ENCODE results near the gene CDK5RAP2.
"Not testable (repeated sequence)": the region's sequence is repeated elsewhere in the genome, so short reads cannot be mapped to it uniquely, and the experiment has no call there.

The CDK5RAP2 gene

GRCh38 chr9:120580051-120580896, at the start of gene CDK5RAP2:
TSS of gene CDK5RAP2 (minus strand) at chr9:120580167. CDS start at chr9:120579978, 189 bp downstream.
- peak; percentile 95 for DNase-seq (ENCODE audit: low spot score)

DNA sequence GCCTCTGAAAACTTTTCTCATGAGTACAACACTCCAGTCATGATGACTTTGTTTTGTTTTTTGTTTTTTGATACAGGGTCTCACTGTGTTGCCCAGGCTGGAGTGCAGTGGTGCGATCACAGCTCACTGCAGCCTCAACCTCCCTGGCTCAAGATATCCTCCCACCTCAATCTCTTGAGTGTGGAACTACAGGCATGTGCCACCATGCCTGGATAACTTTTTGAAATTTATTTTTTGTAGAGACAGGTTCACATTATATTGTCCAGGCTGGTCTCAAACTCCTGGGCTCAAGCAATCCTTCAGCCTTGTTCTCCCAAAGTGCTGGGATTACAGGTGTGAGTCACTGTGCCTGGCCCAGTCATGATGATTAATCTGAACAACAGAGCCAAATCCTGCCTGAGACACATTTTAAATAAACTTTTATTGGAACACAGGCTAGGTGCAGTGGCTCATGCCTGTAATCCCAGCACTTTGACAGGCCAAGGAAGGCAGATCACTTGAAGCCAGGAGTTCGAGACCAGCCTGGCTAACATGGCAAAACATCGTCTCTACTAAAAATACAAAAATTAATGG, 49.0 kb upstream of the CDK5RAP2 start:
- not testable (repeated sequence) for DNase-seq (ENCODE audit: low spot score)

DNA sequence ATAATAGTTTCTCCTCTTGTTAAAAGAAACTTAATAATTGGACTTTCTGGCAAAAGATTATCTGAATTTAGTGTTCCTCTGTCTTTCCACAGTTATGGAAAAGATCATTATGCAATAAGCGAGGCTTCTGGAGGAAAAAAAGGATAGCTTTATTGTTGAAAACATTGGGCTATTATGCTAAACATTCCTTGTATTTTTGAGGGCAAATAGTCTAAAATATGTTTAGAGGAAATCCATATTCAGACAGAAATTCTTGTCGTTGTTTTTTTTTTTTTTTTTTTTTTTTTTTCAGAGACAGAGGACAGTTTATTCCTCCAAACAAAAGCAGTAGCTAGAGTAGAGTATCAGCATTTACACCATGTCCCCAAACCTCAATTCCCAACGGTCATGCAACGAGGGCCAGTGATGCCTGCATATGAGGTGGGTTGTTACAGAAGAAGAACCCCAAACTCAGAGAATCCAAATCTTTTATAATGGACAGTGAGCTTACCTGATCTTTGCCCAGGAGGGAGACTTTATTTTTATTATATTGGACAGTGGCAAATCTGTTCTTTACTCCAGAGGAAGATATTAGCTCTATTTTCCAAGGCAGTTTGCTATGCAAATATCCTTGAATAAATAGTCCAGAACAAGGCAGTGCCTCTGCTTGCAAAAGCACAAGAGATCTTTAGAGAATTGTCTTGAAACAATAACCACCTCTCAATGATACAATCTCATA, 48.4 kb upstream of the CDK5RAP2 start:
- no peak for DNase-seq (ENCODE audit: low spot score)

DNA sequence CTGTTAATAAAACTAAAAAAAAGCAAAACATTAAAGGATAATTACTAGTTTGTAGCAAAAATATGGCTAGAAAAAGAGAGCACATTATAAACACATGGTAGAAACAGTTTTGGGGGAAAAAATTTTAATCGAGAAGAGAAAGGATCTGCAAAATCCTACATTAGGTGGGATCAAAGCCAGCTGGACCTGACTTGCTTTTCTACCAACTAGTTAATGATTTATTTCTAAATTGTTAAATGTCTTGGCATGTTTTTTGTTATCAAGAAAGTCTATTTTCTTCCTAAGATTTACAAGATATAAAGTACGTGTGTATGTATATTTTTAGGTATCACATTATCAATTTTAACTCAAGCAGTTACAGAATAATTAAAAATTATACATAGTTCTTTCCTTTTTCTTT, 47.1 kb upstream of the CDK5RAP2 start:
- DNase-seq (ENCODE audit: low spot score) = no peak

DNA sequence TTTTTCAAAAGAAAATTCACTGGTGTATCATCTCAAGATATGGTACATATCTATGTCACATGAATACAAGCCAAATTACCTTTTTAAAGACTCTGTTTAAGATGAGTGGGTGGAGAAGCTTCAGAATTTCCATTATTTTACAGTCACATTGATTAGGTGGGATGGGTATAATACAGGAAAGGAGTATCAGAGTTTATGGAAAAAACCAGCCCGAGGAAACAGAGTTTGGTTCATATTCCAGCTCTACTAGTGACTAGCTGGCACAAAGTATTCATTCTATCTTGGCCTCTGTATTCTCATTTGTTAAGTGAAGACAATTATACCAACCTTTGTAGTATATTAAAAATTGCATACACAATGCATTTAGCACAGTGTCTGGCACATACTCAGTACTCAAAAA, 46.5 kb upstream of the CDK5RAP2 start:
- DNase-seq (ENCODE audit: low spot score) = no peak

GRCh38 chr9:120625222-120625621, 45.3 kb upstream of the CDK5RAP2 start:
- DNase-seq (ENCODE audit: low spot score) = no peak

- DNase-seq (ENCODE audit: low spot score) = no peak
Measured at GRCh38 chr9:120622790-120623189, 42.8 kb upstream of the CDK5RAP2 start.

GRCh38 chr9:120621941-120622340, 42.0 kb upstream of the CDK5RAP2 start:
- DNase-seq (ENCODE audit: low spot score) = no peak

GRCh38 chr9:120619751-120620655, 40.0 kb upstream of the CDK5RAP2 start:
- DNase-seq (ENCODE audit: low spot score) = peak; percentile 73

GRCh38 chr9:120616966-120617935, 37.3 kb upstream of the CDK5RAP2 start:
- DNase-seq (ENCODE audit: low spot score) = peak; percentile 38

GRCh38 chr9:120612218-120612617, 32.3 kb upstream of the CDK5RAP2 start:
- no peak for DNase-seq (ENCODE audit: low spot score)

GRCh38 chr9:120611690-120612068, 31.7 kb upstream of the CDK5RAP2 start:
- DNase-seq (ENCODE audit: low spot score) = no peak

DNA sequence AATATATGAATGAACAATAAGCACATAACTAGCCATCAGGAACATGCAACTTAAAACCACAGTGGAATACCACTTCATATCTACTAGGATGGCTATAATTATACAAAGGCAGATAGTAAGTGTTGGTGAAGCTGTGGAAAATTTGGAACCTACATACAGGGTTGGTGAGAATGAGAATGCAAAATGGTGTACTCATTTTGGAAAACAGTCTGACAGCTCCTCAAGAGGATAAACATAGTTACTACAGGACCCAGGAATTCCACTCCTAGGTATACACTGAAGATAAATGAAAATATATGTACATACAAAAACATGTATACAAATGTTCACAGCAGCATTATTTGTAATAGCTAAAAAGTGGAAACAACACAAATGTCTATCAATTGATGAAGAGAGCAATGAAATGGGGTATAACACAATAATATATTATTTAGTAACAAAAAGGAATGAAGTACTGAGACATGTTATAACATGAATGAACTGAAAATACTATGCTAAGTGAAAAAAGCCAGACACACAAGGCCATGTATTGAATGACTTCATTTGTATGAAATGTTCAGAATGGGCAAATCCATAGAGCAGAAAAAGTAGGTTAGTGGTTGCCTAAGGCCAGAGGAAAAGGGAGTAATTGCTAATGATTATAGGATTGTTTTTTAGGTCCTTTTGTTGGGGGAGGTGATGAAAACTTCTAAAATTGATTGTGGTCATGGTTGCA, 31.2 kb upstream of the CDK5RAP2 start:
- DNase-seq (ENCODE audit: low spot score) = no peak

GRCh38 chr9:120609636-120610035, 29.7 kb upstream of the CDK5RAP2 start:
- no peak for DNase-seq (ENCODE audit: low spot score)

GRCh38 chr9:120608421-120608820, 28.5 kb upstream of the CDK5RAP2 start:
- no peak for DNase-seq (ENCODE audit: low spot score)

GRCh38 chr9:120603591-120603990, 23.6 kb upstream of the CDK5RAP2 start:
- no peak for DNase-seq (ENCODE audit: low spot score)

GRCh38 chr9:120603010-120603409, 23.0 kb upstream of the CDK5RAP2 start:
- no peak for DNase-seq (ENCODE audit: low spot score)

- no peak for DNase-seq (ENCODE audit: low spot score)
Measured at GRCh38 chr9:120593955-120594277, 13.9 kb upstream of the CDK5RAP2 start.

- no peak for DNase-seq (ENCODE audit: low spot score)
Measured at GRCh38 chr9:120593250-120593954, 13.4 kb upstream of the CDK5RAP2 start.

DNA sequence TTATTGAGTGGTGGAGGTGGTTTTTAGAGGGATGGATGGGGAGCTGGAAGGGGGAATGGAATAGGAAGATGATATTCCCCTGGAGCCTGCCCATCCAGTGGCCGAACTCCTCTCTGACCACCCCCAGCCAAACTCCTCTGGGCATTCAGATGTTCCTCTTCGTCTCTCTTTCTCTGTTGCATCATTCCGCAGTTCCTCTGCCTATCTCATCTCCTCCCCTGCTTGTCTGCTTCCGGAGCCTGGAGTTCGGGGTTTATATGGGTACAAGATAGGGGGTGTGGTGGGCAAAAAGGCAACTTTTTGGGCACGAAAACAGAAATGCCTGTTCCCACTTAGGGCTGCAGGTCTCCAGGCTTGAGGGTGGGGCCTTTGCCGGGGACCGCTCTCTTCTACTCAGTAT, 12.2 kb upstream of the CDK5RAP2 start:
- DNase-seq (ENCODE audit: low spot score) = no peak
